ENCODE measurements around the gene KRT24.
A peak's percentile ranks its signal among the peaks of the same experiment; 100 is the strongest.

Gene KRT24

GRCh38 chr17:40663252-40663651, 40.3 kb downstream of the KRT24 start:
- H3K4me3 ChIP-seq (ENCODE audit: low read depth, low read length): no peak overlapping the region
- no peak for DNase-seq (ENCODE audit: low read depth)
- no peak for TF ChIP-seq MAX (IDR thresholded peaks at IDR 0.05; ENCODE audit: low read depth, low read length)
- no peak for TF ChIP-seq MYC (IDR thresholded peaks at IDR 0.05; ENCODE audit: low read depth, low read length)
- no peak for TF ChIP-seq CTCF (IDR thresholded peaks at IDR 0.05; ENCODE audit: low read depth, low read length)
- no peak for TF ChIP-seq POLR2A (IDR thresholded peaks at IDR 0.05; ENCODE audit: extremely low read depth, insufficient read length)

DNA sequence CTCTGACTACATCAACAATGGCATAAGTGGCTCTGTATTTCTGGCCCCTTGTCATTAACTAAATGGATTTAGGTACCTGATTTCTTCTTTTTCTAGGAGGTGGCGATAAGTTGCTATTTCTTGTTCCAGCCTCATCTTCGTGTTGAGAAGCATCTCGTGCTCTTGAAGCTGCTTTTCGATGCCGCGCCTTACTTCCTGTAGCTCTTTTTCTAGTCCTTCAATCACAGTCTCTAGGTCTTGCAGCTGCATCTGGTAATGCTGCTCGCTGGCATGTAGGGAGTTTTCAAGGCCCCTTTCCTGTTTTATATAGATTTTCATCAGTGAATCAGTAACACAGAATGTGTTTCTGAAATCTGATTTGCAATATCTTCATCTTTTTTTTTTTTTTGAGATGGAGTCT, 43.6 kb downstream of the KRT24 start:
- TF ChIP-seq MAX (IDR thresholded peaks at IDR 0.05; ENCODE audit: low read depth, low read length): no peak
- TF ChIP-seq POLR2A (IDR thresholded peaks at IDR 0.05; ENCODE audit: extremely low read depth, insufficient read length): no peak
- TF ChIP-seq CTCF (IDR thresholded peaks at IDR 0.05; ENCODE audit: low read depth, low read length): no peak
- no peak for TF ChIP-seq MYC (IDR thresholded peaks at IDR 0.05; ENCODE audit: low read depth, low read length)
- H3K4me3 ChIP-seq (ENCODE audit: low read depth, low read length): no peak overlapping the region
- no peak for DNase-seq (ENCODE audit: low read depth)

DNA sequence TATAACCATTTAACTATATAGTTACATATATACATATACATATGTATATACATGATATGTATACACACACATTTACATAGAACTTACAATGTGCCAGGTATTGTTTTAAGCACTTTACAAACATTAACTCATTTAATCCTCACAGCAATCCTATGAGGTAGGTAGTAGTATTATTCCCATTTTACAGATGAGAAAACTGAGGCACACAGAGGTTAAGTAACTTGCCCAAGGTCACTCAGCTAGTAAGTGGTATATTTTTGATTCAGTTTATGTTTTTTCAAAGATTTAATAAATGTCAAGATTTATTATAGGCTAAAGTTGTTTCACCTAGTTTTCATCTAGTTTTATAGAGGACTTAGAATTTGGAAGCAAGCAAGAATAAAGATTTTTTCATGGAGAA, 45.2 kb downstream of the KRT24 start:
- DNase-seq (ENCODE audit: low read depth): no peak
- TF ChIP-seq POLR2A (IDR thresholded peaks at IDR 0.05; ENCODE audit: extremely low read depth, insufficient read length): no peak
- no peak for TF ChIP-seq MYC (IDR thresholded peaks at IDR 0.05; ENCODE audit: low read depth, low read length)
- no peak for TF ChIP-seq CTCF (IDR thresholded peaks at IDR 0.05; ENCODE audit: low read depth, low read length)
- no peak for TF ChIP-seq MAX (IDR thresholded peaks at IDR 0.05; ENCODE audit: low read depth, low read length)
- H3K4me3 ChIP-seq (ENCODE audit: low read depth, low read length): no peak overlapping the region

DNA sequence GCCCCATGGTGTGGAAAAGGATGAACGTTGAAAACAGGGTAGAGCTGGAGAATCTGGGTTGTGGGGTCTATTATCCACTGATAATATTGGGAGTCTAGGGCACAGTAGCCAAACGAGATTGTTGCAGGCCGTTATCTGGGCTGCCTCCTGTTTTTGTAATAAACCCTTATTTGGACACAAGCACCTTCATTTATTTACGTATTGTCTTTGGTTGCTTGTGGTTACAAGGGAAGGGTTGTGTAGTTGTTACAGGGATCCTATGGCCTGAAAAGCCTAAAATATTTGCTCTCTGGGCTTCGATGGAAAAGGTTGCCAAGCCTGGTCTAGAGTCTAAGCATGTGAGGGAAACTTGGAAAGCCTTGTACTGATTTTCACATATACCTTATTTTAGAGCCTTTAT, 51.6 kb downstream of the KRT24 start:
- TF ChIP-seq CTCF (IDR thresholded peaks at IDR 0.05; ENCODE audit: low read depth, low read length) (no peak), MAX (IDR thresholded peaks at IDR 0.05; ENCODE audit: low read depth, low read length) (no peak), POLR2A (IDR thresholded peaks at IDR 0.05; ENCODE audit: extremely low read depth, insufficient read length) (no peak), MYC (IDR thresholded peaks at IDR 0.05; ENCODE audit: low read depth, low read length) (no peak)
- DNase-seq (ENCODE audit: low read depth): no peak
- no peak overlapping the region for H3K4me3 ChIP-seq (ENCODE audit: low read depth, low read length)

- no peak for TF ChIP-seq POLR2A (IDR thresholded peaks at IDR 0.05; ENCODE audit: extremely low read depth, insufficient read length)
- 0 out of 2 replicates have a peak, but pooled peaks have one; percentile 33 for TF ChIP-seq MAX (IDR thresholded peaks at IDR 0.05; ENCODE audit: low read depth, low read length)
- TF ChIP-seq CTCF (IDR thresholded peaks at IDR 0.05; ENCODE audit: low read depth, low read length): no peak
- no peak for DNase-seq (ENCODE audit: low read depth)
- peak overlapping the region; percentile 95 for H3K4me3 ChIP-seq (ENCODE audit: low read depth, low read length)
Observed at GRCh38 chr17:40648384-40648968, 55.1 kb downstream of the KRT24 start.
